ENCODE measurements around the gene CYP2E1. TPM values are rescaled to one million over a fixed set of nuclear protein-coding genes. Genes with fewer than 3 reads are reported as not detected.

Gene CYP2E1
- total and polyA plus RNA-seq, 7 donors, result 0.25 to 3.0 (median 1.3) TPM

DNA sequence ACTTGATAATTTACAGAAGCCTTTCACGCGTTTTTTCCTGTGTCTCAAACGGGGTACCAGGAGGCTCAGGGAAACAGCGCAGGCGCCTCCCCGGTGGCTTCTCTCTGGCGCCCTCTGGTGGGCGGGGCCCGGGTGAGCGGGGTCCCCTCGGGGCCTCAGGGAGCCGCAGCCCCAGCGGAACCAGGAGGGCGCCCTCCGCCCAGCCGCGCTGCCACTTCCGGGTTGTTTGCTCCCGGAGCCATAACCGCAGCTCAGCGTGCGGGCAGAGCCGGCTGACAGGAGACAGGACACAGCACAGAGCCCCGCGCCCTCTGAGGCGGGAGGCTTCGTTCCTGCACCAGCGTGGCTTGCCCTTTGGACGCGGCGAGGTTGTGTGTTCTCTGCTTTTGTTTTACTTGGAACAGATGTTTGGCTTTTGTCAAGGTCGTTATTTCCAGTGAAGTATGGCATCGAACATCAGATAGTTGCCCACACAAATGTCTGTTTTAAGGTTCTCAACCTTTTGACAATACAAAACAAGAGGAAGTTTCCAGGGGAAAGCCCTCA lies 6.9 kb upstream of the CYP2E1 start:
- intact Hi-C loops (cut with DNase I), result loop anchor here in 1 of 2 donors (2.0 kb wide), 1 partner anchor 191 kb away; no protein-coding TSS in a partner anchor
- ATAC-seq, result peak; percentile 86 to 100 (median 96)
- Histone ChIP-seq H3K9me3 (peaks cover 17% of the 10 kb centered on the region), H3K4me1 (no peaks in the 10 kb centered on the region), H3K27me3 (ENCODE audit: insufficient read depth in 3 of 3, low read length in 2 of 3) (no peaks in the 10 kb centered on the region), H3K4me3 (peak overlapping the region; percentile 65), H3K36me3 (ENCODE audit: insufficient read depth in 1 of 2, low read depth in 1 of 2) (no peaks in the 10 kb centered on the region), H3K27ac (no peak overlapping the region)
- TF ChIP-seq, protein P1, sequence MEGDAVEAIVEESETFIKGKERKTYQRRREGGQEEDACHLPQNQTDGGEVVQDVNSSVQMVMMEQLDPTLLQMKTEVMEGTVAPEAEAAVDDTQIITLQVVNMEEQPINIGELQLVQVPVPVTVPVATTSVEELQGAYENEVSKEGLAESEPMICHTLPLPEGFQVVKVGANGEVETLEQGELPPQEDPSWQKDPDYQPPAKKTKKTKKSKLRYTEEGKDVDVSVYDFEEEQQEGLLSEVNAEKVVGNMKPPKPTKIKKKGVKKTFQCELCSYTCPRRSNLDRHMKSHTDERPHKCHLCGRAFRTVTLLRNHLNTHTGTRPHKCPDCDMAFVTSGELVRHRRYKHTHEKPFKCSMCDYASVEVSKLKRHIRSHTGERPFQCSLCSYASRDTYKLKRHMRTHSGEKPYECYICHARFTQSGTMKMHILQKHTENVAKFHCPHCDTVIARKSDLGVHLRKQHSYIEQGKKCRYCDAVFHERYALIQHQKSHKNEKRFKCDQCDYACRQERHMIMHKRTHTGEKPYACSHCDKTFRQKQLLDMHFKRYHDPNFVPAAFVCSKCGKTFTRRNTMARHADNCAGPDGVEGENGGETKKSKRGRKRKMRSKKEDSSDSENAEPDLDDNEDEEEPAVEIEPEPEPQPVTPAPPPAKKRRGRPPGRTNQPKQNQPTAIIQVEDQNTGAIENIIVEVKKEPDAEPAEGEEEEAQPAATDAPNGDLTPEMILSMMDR (IDR thresholded peaks at IDR 0.05), result peak; percentile 89
- 1 to 6% (median 2%) methylated on average over 26 to 33 of the region's 33 CpGs for WGBS, 3 donors
- DNase-seq, result peak; percentile 80 to 88

DNA sequence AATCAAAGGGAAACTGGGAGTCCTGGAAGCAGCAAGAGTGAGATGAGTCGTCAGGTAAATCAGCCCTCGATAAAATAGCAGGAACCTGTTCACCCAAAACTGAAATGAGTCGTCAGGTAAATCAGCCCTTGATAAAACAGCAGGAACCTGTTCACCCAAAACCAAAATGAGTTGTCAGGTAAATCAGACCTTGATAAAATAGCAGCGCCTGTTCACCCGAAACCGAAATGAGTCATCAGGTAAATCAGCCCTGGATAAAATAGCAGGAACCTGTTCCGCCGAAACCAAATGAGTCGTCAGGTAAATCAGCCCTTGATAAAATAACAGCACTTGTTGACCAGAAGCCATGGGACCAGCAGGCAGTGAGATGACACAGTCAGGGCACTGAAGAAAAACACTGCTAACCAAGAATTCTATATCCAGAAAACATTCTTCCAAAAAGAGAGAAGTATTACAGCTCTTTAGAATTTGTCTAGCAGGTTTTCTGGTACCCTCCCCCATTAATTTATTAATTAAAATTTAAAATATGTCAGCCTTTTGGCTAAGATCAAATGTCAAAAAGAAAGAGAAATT lies 3.4 kb upstream of the CYP2E1 start:
- ATAC-seq, result no peak
- Histone ChIP-seq H3K27ac (no peak overlapping the region), H3K4me3 (no peak overlapping the region), H3K4me1 (no peaks in the 10 kb centered on the region), H3K36me3 (ENCODE audit: insufficient read depth in 1 of 2, low read depth in 1 of 2) (no peaks in the 10 kb centered on the region), H3K27me3 (ENCODE audit: insufficient read depth in 3 of 3, low read length in 2 of 3) (peaks cover 0 to 21% (median 8%) of the 10 kb centered on the region in 3 donors), H3K9me3 (peaks cover 11% of the 10 kb centered on the region)
- no peak for DNase-seq
- TF ChIP-seq, protein P1 (IDR thresholded peaks at IDR 0.05), result no peak
- WGBS, 3 donors, result 90 to 93% (median 91%) methylated on average over 9 of the region's 9 CpGs
- intact Hi-C loops (cut with DNase I), result no loop called here

DNA sequence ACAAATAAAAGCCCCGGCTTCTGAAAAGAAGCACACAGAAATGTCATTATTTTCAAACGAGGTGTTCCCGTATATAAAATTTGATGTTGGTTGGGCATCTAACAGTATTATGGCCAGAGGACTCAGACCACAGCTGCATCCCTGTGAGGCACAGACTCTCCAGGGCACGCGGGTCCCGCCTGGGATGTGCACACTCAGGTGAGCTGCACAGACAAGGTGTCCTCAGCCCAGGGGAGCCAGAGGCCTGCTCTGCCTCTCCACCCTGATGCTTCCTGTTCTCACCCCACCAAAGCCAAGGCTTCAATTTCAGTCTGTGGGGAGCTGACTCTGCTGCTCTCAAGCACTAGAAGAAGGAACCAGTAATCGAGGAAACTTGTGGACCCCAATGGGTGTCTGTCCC lies 1.7 kb upstream of the CYP2E1 start:
- WGBS, 3 donors, result 86 to 90% (median 89%) methylated on average over 7 of the region's 7 CpGs
- DNase-seq (no peak), ATAC-seq (no peak)
- Histone ChIP-seq H3K27me3 (ENCODE audit: insufficient read depth in 3 of 3, low read length in 2 of 3) (peaks cover 0 to 37% (median 14%) of the 10 kb centered on the region in 3 donors), H3K27ac (no peak overlapping the region), H3K9me3 (peaks cover 11% of the 10 kb centered on the region), H3K36me3 (ENCODE audit: insufficient read depth in 1 of 2, low read depth in 1 of 2) (no peaks in the 10 kb centered on the region), H3K4me1 (no peaks in the 10 kb centered on the region), H3K4me3 (no peak overlapping the region)
- intact Hi-C loops (cut with DNase I), result no loop called here
- TF ChIP-seq, protein P1 (IDR thresholded peaks at IDR 0.05), result no peak

DNA sequence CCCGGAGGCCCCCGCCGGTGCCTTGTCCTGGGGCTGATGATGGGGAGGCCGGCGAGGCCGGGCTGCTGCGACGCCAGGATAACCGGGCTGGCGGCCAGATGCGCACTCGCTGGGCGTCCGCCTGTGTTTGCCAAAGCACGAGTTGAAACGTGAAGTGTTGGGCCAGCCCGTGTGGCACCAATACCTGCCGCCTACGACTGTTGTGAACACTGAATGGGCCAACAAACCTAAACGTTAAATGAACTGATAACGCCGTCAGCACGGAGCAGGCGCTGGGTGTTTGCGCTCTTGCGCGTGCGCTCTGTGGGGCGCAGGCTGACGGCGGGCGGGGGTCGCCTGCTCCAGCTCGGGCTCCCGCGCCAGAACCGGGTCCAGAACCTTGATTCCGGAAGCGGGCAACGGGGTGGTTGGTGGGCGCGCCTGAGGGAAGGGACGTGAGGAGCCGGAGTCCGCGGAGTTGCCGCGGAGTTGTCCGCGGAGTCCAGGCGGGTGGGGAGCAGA lies 658 bp downstream of the CYP2E1 start:
- Histone ChIP-seq H3K4me3 (peak overlapping the region; percentile 50), H3K27ac (no peak overlapping the region), H3K27me3 (ENCODE audit: insufficient read depth in 3 of 3, low read length in 2 of 3) (peaks cover 0 to 45% (median 16%) of the 10 kb centered on the region in 3 donors), H3K9me3 (peaks cover 11% of the 10 kb centered on the region), H3K36me3 (ENCODE audit: insufficient read depth in 1 of 2, low read depth in 1 of 2) (no peaks in the 10 kb centered on the region), H3K4me1 (no peaks in the 10 kb centered on the region)
- DNase-seq, result no peak
- TF ChIP-seq, protein P1 (IDR thresholded peaks at IDR 0.05), result no peak
- intact Hi-C loops (cut with DNase I), result no loop called here
- ATAC-seq, result peak in 1 of 4 donors; percentile 10
- 4 to 12% (median 7%) methylated on average over 51 of the region's 51 CpGs for WGBS, 3 donors

All from psoas muscle (tissue), 8 donors.